T-helper 2 cell (primary cell): ENCODE measurements around the gene ARFGEF2.
"Not testable (repeated sequence)": the region's sequence is repeated elsewhere in the genome, so short reads cannot be mapped to it uniquely, and the experiment has no call there.

Experiments
- DNase-seq, 5 experiments: peaks; one replicate each; pipeline versions ENCODE4 v3.0.0 to v3.0.0-alpha.2; 2012 to 2022

Gene ARFGEF2

GRCh38 chr20:48930035-48930434 is 8.5 kb downstream of the ARFGEF2 start:
- no peak for DNase-seq

- DNase-seq = no peak
These were observed 9.4 kb downstream of the ARFGEF2 start for GRCh38 chr20:48930878-48931277.

DNA sequence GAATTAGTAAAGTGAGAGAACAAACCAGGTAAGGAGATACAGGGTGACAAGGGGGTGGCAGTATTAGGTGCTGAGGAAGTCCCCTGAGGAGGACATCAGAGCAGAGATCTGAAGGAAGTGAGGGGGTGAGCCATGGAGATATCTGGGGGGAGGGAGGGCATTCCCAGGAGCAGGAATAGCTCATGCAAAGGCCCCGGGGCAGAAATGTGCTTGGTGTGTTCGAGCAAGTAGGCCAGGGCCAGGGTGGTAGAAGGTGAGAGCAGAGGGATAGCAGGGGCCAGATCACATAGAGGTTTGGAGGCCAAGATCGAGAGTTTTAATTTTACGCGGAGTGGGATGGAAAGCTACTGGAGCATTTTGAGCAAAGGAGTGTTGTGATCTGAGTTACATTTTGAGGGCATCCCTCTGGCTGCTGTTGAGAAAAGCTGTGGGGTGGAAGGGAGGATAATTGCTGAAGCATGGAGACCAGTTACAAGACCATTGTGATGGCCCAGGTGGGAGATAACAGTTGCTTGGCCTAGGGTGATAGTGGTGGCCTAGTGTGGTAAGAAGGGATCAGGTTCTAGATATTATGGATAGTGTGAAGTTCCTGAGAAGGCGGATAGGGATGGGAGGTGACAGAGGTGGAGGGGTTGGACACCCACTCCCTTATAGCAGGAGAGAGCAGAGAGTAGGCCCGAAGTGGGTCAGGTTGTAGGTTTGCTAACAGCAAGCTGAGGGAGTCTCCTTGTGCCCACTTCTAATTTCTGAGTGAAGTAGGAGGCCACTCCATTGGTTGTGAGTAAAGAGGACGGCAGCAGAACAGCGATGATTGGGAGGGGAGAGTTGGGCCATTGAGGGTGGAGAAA is 10.2 kb downstream of the ARFGEF2 start:
- DNase-seq = no peak

- no peak for DNase-seq
These were observed 10.9 kb downstream of the ARFGEF2 start for GRCh38 chr20:48932375-48932941.

- DNase-seq = no peak
These were observed 11.7 kb downstream of the ARFGEF2 start for GRCh38 chr20:48933017-48933766.

DNA sequence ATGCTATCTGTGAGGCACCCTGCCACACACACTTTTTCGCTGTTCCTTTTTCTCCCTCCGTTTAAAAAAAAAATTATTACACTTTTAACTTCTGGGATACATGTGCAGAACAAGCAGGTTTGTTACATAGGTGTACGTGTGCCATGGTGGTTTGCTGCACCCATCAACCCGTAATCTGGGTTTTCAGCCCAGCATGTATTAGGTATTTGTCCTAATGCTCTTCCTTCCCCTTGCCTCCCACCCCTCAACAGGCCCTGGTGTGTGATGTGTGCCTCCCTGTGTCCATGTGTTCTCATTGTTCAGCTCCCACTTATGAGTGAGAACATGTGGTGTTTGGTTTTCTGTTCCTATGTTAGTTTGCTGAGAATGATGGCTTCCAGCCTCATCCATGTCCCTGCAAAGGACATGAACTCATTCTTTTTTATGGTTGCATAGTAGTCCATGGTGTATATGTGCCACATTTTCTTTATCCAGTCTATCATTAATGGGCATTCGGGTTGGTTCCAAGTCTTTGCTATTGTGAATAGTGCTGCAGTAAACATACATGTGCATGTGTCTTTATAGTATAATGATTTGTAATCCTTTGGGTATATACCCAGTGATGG is 12.9 kb downstream of the ARFGEF2 start:
- DNase-seq = not testable (repeated sequence)

DNA sequence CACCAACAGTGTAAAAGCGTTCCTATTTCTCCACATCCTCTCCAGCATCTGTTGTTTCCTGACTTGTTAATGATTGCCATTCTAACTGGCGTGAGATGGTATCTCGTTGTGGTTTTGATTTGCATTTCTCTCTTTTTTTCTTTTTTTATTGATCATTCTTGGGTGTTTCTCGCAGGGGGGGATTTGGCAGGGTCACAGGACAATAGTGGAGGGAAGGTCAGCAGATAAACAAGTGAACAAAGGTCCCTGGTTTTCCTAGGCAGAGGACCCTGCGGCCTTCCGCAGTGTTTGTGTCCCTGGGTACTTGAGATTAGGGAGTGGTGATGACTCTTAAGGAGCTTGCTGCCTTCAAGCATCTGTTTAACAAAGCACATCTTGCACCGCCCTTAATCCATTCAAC is 13.5 kb downstream of the ARFGEF2 start:
- not testable (repeated sequence) for DNase-seq

- not testable (repeated sequence) for DNase-seq
These were observed 14.7 kb downstream of the ARFGEF2 start for GRCh38 chr20:48936178-48936577.

DNA sequence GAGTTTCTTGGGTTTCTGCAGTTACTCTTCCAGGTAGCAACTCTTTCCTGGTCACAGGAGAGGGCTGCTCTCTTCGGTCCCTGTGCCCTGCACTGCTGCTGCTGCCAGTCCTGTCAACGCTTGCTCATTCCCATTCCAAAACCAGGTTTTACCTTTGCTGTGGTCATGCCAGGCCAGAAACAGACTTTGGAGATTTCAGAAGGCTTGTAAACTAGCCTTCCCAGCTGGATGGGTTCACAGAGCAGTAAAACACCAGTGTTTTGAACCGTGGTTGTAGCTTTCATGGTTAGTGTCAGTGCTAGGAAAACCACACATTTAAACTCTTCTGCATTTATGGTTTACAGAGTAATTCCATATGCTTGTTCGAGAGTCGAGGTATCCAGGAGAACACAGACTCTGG is 16.2 kb downstream of the ARFGEF2 start:
- no peak for DNase-seq

- DNase-seq = no peak
These were observed 17.2 kb downstream of the ARFGEF2 start for GRCh38 chr20:48938670-48939069.

DNA sequence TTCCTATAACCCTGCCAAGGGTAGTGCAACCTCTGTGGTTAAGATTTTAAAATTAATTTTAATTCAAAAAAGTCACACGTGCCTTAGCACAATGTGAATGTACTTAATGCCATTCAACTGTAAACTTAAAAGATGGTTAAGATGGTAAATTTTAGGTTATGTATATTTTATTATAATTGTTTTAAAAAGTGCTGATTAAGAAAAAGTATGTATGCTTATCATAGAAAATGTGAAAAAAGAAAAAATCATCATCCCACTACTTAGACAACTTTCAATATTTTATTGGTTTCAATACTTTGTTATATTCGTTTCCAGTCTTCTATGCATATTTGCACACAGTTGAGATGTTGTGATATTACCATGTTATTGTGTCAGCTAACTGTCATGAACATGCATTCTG is 18.7 kb downstream of the ARFGEF2 start:
- DNase-seq = no peak

- DNase-seq = no peak
These were observed 20.0 kb downstream of the ARFGEF2 start for GRCh38 chr20:48941467-48941866.

GRCh38 chr20:48942730-48943129 is 21.2 kb downstream of the ARFGEF2 start:
- DNase-seq = no peak

DNA sequence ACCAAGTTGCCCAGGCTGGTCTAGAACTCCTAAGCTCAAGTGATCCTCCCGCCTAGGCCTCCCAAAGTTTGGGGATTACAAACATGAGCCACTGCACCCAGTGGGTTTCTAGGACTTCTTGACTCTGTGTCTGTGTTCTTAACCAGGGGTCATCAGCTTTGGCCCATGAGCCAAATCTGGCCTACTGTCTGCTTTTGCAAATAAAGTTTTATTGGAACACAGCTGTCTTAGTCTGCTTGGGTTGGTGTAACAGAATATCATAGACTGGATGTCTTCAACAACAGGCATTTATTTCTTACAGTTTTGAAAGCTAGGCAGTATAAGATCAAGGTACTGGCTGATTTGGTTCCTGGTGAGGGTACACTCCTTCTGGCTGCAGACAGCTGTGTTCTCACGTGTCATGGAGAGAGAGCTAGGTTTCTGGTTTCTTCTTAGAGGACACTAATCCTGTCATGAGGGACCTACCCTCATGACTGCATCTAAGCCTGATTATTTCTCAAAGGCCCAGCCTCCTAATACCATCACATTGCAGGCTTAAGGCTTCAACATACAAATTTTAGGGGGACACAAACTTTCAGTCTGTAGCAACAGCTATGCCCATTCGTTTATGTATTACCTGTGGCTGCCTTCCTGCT is 23.3 kb downstream of the ARFGEF2 start:
- DNase-seq = no peak

- DNase-seq = no peak
These were observed 24.5 kb downstream of the ARFGEF2 start for GRCh38 chr20:48945840-48946514.

DNA sequence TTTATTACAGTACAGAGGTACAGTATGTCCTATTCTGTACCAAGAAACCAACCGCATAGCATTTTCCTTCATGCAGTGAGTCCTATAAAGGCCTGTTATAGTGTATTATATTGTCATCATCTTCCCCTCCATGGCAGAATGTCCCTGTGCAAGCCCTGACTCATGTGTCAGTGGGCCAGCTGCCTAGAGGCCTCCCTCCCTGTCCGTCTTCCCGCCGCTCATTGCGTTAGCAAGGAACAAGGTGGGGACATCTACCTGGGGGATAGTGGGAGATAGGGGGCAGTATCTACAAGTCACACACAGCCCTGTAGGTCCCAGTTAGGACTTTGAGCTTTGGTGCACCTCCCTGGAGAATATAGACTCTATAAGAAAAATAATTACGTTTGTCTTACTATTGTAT is 27.1 kb downstream of the ARFGEF2 start:
- no peak for DNase-seq

GRCh38 chr20:48949304-48950170 is 28.0 kb downstream of the ARFGEF2 start:
- DNase-seq = no peak

DNA sequence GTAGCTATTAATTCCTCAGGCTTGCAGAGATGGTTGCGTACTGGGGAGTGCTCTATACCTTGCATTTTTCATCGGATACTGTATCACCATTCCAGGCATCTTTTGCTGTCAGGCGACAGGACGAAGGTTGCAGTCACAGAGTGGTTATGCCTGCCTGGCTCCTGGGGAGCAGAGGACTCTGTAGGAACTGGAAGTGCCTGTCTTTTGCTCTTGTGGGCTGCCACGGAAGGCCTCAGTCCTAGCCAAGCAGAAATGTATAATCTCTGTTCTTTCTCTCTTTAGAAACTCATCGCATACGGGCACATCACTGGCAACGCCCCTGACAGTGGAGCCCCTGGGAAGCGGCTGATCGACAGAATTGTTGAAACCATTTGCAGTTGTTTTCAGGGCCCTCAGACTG is 29.5 kb downstream of the ARFGEF2 start:
- no peak for DNase-seq

- DNase-seq = no peak
These were observed 30.1 kb downstream of the ARFGEF2 start for GRCh38 chr20:48951646-48952045.

GRCh38 chr20:48952656-48953055 is 31.1 kb downstream of the ARFGEF2 start:
- DNase-seq = no peak

GRCh38 chr20:48953653-48954052 is 32.1 kb downstream of the ARFGEF2 start:
- no peak for DNase-seq
